Stomach (tissue), 4 donors: ENCODE measurements around the gene LSAMP.

Experiments
- CTCF ChIP-seq, 7 experiments: fragments of 450-650 bp in 4 of 7; fragments of 200-600 bp in 3 of 7; sonication (generic) in 3 of 7; IDR thresholded peaks; one replicate each; pipeline ENCODE4 v1.5.1; 2016 to 2019; ENCODE audit warnings: antibody characterized with exemption in 7 of 7, control low read depth in 2 of 7, mild to moderate bottlenecking in 1 of 7
- POLR2AphosphoS5 ChIP-seq, 3 donors: sonication (generic); formaldehyde crosslinking; IDR thresholded peaks; one replicate each; pipeline ENCODE4 v1.6.1; 2016; ENCODE audit warnings: antibody characterized with exemption in 3 of 3

GRCh38 chr3:116032176-116032575, 413.1 kb downstream of the LSAMP start:
- TF ChIP-seq CTCF (IDR thresholded peaks at IDR 0.05) (no peak), POLR2AphosphoS5 (IDR thresholded peaks at IDR 0.05) (no peak)
